WTC11 (cell line): ENCODE data around the gene MGAT3. TPM values are rescaled to one million over a fixed set of nuclear protein-coding genes. Genes with fewer than 3 reads are reported as not detected.

ENCODE experiments used
- ATAC-seq: fragments of 200-7000 bp; cut with Tn5 transposase; 2 replicates; pipeline ENCODE4 v1.10.0; 2021; ENCODE audit warnings: mild to moderate bottlenecking, moderate library complexity
- CTCF ChIA-PET: fragments of 300-600 bp; sonication (Branson Sonifier 250); formaldehyde crosslinking; loops from one replicate; lab custom pipeline; 2021; ENCODE audit warnings: antibody characterized with exemption; lab: Charles Lee
- POLR2A ChIA-PET: fragments of 350-600 bp; sonication (Branson Sonifier 250); formaldehyde crosslinking; loops from one replicate; lab custom pipeline; 2021; ENCODE audit warnings: antibody characterized with exemption; lab: Charles Lee
- DNase-seq: peaks from one replicate; pipeline ENCODE4 v3.0.0; 2021; ENCODE audit warnings: low spot score
- H3K27ac Mint-ChIP-seq: 2 replicates; pipeline ENCODE4 v1.8.0; 2021; ENCODE audit warnings: mixed read lengths
- H3K27me3 Mint-ChIP-seq: 2 replicates; pipeline ENCODE4 v1.8.0; 2021; ENCODE audit warnings: low read depth, mild to moderate bottlenecking, moderate library complexity, mixed read lengths
- H3K36me3 Mint-ChIP-seq: 2 replicates; pipeline ENCODE4 v1.8.0; 2021; ENCODE audit warnings: mixed read lengths
- H3K4me1 Mint-ChIP-seq: 2 replicates; pipeline ENCODE4 v1.8.0; 2022; ENCODE audit warnings: mixed read lengths
- H3K4me3 Mint-ChIP-seq: 2 replicates; pipeline ENCODE4 v1.8.0; 2021; ENCODE audit warnings: mild to moderate bottlenecking, moderate library complexity, mixed read lengths
- H3K9me3 Mint-ChIP-seq: 2 replicates; pipeline ENCODE4 v1.8.0; 2021; ENCODE audit warnings: mixed read lengths
- CREB1 ChIP-seq: sonication (generic); formaldehyde crosslinking; IDR thresholded peaks from 2 replicates; pipeline ENCODE4 v1.8.0; 2023; ENCODE audit warnings: mild to moderate bottlenecking, missing genetic modification reagents
- ETV6 ChIP-seq: sonication (generic); formaldehyde crosslinking; IDR thresholded peaks from 2 replicates; pipeline ENCODE4 v1.8.1; 2022; ENCODE audit warnings: mild to moderate bottlenecking, missing genetic modification reagents
- KAT7 ChIP-seq: sonication (generic); formaldehyde crosslinking; IDR thresholded peaks from 2 replicates; pipeline ENCODE4 v1.8.1; 2023; ENCODE audit warnings: missing genetic modification reagents, mild to moderate bottlenecking, borderline replicate concordance
- MYBL2 ChIP-seq: sonication (generic); formaldehyde crosslinking; IDR thresholded peaks from 2 replicates; pipeline ENCODE4 v1.8.1; 2023; ENCODE audit warnings: mild to moderate bottlenecking, moderate library complexity, missing genetic modification reagents
- NFE2L1 ChIP-seq: sonication (generic); formaldehyde crosslinking; IDR thresholded peaks from 2 replicates; pipeline ENCODE4 v1.8.1; 2023; ENCODE audit warnings: missing genetic modification reagents
- NR3C1 ChIP-seq: sonication (generic); formaldehyde crosslinking; conservative IDR thresholded peaks from 2 replicates; pipeline ENCODE4 v1.8.1; 2023; ENCODE audit warnings: low read depth, mild to moderate bottlenecking, missing genetic modification reagents
- SMAD4 ChIP-seq: sonication (generic); formaldehyde crosslinking; IDR thresholded peaks from 2 replicates; pipeline ENCODE4 v1.8.0; 2022; ENCODE audit warnings: mild to moderate bottlenecking, missing genetic modification reagents
- SP1 ChIP-seq: sonication (generic); formaldehyde crosslinking; conservative IDR thresholded peaks from 2 replicates; pipeline ENCODE4 v1.8.1; 2022; ENCODE audit warnings: missing genetic modification reagents
- ZBTB21 ChIP-seq: sonication (generic); formaldehyde crosslinking; IDR thresholded peaks from 2 replicates; pipeline ENCODE4 v1.8.1; 2023; ENCODE audit warnings: mild to moderate bottlenecking, missing genetic modification reagents, borderline replicate concordance
- ZNF121 ChIP-seq: sonication (generic); formaldehyde crosslinking; IDR thresholded peaks from 2 replicates; pipeline ENCODE4 v1.8.0; 2023; ENCODE audit warnings: missing genetic modification reagents
- ZNF263 ChIP-seq: sonication (generic); formaldehyde crosslinking; IDR thresholded peaks from 2 replicates; pipeline ENCODE4 v1.8.1; 2022; ENCODE audit warnings: low read depth, mild to moderate bottlenecking, moderate library complexity, missing genetic modification reagents
- ZNF416 ChIP-seq: fragments of 250-450 bp; sonication (Bioruptor Pico); IDR thresholded peaks from 2 replicates; pipeline ENCODE4 v1.9.0; 2021; ENCODE audit warnings: mild to moderate bottlenecking, inconsistent platforms
- total RNA-seq: library from RNA; stranded (reverse); gene quantifications from 3 replicates; pipeline ENCODE4 v1.2.3, GENCODE V29; 2021
- TF ChIP-seq, protein P1 (sequence below): sonication (generic); formaldehyde crosslinking; IDR thresholded peaks from 2 replicates; pipeline ENCODE4 v1.8.0; 2022; ENCODE audit warnings: mild to moderate bottlenecking, missing genetic modification reagents
- TF ChIP-seq, protein P2 (sequence below): sonication (generic); formaldehyde crosslinking; IDR thresholded peaks from 2 replicates; pipeline ENCODE4 v1.8.0; 2023; ENCODE audit warnings: mild to moderate bottlenecking, missing genetic modification reagents
- TF ChIP-seq, protein P3 (sequence below): fragments of 250-450 bp; sonication (Bioruptor Pico); conservative IDR thresholded peaks from 2 replicates; pipeline ENCODE4 v1.9.0; 2021; ENCODE audit warnings: mild to moderate bottlenecking
- TF ChIP-seq, protein P4 (sequence below): sonication (generic); formaldehyde crosslinking; IDR thresholded peaks from 2 replicates; pipeline ENCODE4 v1.8.1; 2022; ENCODE audit warnings: mild to moderate bottlenecking, moderate library complexity, missing genetic modification reagents
- TF ChIP-seq, protein P5 (sequence below): sonication (generic); formaldehyde crosslinking; IDR thresholded peaks from 2 replicates; pipeline ENCODE4 v1.8.1; 2023; ENCODE audit warnings: mild to moderate bottlenecking, missing genetic modification reagents, moderate library complexity
- TF ChIP-seq, protein P6 (sequence below): fragments of 200-600 bp; IDR thresholded peaks from 2 replicates; pipeline ENCODE4 v1.8.0; 2022; ENCODE audit warnings: antibody characterized with exemption

The MGAT3 gene
- total RNA-seq, 1 experiment from 2014 or later = 11.4 TPM

DNA sequence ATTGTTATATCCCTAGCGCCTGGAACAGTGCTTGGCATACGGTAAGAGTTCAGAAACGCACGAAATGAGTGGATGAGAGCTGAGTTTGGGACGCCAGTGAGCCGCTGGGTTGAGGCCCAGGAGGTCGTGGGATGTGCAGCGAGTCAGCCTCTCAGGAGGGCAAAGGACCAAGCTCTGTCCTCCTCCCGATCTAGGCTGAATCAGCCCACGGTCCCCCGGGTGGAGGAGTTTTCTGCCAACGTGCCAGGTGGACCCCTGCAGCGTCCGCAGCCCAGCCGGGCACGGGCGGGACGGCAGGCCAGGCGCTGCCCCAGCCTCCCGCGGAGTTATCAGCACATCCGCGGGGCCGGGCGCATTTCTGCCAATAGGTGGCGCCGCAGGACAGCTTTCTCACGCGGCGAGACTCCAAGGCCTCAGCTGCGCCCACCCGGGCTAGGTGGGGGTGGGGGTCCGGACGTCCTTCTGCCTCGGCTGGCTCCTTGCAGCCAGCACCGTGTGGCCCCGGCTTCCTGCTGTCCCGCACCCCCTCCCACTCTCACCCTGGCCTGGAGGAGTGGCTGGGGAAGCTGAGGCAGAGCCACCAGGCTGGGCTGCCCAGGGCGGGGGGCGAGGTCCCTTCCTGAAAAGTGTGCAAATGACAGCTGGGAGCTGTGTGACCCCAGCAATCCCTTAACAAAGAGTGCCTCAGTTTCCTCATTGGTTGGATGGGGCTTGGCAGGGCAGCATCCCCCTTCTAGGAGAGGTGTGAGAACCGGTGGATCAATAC, 78.0 kb downstream of the MGAT3 start (continued):
- TF ChIP-seq SMAD4 (no peak), ZNF416 (CRISPR knock-in tag) (no peak), MYBL2 (CRISPR knock-in tag) (no peak), ZNF263 (no peak), SP1 (peak; percentile 80)
- TF ChIP-seq, protein P1, sequence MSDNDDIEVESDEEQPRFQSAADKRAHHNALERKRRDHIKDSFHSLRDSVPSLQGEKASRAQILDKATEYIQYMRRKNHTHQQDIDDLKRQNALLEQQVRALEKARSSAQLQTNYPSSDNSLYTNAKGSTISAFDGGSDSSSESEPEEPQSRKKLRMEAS (CRISPR knock-in tag) = peak; percentile 47
- TF ChIP-seq, all 79 proteins: peak for 13

DNA sequence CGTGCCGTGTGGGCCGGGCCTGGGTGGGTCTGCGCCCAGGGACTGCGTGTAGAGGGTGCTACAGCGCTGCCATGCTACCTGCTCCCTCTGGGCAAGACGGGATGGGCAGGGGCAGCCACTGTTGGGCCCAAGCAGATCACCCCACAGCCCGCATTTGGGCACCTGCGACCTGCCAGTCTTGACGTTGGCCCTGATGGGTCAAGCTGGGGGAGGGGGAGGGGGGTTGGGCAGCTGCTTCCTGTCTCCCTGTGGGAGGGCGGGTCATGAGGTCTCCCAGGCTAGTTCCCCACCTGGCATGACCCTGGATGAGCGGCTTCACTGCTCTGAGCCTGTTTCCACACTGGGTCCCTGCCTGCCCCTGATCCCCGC, 78.5 kb downstream of the MGAT3 start:
- POLR2A ChIA-PET = interaction anchor here (1.0 to 1.3 kb wide), 3 partner anchors 15 to 509 kb away, joined by 3 to 4 read pairs (median 3); no protein-coding TSS in a partner anchor
- peaks cover 8% of the 10 kb centered on the region; the same call in 1 of the 2 replicates for H3K36me3 Mint-ChIP-seq

DNA sequence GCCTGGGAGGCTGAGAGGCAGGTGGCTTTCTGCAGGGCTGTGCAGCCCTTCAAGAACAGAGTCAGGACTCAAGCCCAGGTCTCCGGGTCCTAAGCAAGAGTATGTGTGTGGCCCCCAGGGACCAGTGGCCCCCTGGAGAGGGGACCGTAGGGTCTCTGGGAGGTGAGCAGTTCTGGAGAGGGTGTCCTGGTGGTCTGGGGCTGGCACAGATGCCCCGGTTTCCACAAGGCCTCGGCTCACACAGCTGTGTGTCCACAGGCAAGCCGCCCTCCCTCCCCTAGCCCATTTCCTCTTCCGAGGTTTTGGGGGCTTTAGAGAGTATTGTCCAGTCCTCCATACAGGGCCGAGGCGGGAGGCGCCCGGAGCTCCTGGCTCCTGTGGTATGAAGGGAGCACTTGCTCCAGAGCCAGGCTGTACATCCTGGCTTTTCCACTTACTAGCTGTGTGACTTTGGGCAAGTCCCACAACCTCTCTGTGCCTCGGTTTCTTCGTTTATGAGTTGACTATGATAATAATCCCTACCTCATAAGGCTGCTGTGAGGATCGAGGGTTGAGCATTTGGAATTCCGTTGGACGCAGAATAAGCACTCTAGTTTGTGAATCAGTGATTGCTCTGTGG, 79.1 kb downstream of the MGAT3 start:
- no peak overlapping the region for H3K4me3 Mint-ChIP-seq
- ATAC-seq (no peak), DNase-seq (no peak)
- H3K4me1 Mint-ChIP-seq = peaks cover 45% of the 10 kb centered on the region
- H3K36me3 Mint-ChIP-seq = peaks cover 8% of the 10 kb centered on the region; the same call in 1 of the 2 replicates
- CTCF ChIA-PET = interaction anchor here (0.6 to 3.0 kb wide), 35 partner anchors 9 to 588 kb away, joined by 3 to 35 read pairs (median 6); partner anchors contain the start of genes ATF4, CACNA1I, MIEF1 and TAB1
- POLR2A ChIA-PET = interaction anchor here (1.3 kb wide), 1 partner anchor 508 kb away, joined by 3 read pairs; no protein-coding TSS in a partner anchor
- peaks cover 3% of the 10 kb centered on the region; the same call in 1 of the 2 replicates for H3K27me3 Mint-ChIP-seq
- no peaks in the 10 kb centered on the region for H3K9me3 Mint-ChIP-seq
- no peak overlapping the region for H3K27ac Mint-ChIP-seq
- TF ChIP-seq CREB1 (CRISPR knock-in tag) (no peak), ZBTB21 (no peak)
- TF ChIP-seq, protein P2, sequence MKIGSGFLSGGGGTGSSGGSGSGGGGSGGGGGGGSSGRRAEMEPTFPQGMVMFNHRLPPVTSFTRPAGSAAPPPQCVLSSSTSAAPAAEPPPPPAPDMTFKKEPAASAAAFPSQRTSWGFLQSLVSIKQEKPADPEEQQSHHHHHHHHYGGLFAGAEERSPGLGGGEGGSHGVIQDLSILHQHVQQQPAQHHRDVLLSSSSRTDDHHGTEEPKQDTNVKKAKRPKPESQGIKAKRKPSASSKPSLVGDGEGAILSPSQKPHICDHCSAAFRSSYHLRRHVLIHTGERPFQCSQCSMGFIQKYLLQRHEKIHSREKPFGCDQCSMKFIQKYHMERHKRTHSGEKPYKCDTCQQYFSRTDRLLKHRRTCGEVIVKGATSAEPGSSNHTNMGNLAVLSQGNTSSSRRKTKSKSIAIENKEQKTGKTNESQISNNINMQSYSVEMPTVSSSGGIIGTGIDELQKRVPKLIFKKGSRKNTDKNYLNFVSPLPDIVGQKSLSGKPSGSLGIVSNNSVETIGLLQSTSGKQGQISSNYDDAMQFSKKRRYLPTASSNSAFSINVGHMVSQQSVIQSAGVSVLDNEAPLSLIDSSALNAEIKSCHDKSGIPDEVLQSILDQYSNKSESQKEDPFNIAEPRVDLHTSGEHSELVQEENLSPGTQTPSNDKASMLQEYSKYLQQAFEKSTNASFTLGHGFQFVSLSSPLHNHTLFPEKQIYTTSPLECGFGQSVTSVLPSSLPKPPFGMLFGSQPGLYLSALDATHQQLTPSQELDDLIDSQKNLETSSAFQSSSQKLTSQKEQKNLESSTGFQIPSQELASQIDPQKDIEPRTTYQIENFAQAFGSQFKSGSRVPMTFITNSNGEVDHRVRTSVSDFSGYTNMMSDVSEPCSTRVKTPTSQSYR (CRISPR knock-in tag) = no peak
- TF ChIP-seq, protein P3, sequence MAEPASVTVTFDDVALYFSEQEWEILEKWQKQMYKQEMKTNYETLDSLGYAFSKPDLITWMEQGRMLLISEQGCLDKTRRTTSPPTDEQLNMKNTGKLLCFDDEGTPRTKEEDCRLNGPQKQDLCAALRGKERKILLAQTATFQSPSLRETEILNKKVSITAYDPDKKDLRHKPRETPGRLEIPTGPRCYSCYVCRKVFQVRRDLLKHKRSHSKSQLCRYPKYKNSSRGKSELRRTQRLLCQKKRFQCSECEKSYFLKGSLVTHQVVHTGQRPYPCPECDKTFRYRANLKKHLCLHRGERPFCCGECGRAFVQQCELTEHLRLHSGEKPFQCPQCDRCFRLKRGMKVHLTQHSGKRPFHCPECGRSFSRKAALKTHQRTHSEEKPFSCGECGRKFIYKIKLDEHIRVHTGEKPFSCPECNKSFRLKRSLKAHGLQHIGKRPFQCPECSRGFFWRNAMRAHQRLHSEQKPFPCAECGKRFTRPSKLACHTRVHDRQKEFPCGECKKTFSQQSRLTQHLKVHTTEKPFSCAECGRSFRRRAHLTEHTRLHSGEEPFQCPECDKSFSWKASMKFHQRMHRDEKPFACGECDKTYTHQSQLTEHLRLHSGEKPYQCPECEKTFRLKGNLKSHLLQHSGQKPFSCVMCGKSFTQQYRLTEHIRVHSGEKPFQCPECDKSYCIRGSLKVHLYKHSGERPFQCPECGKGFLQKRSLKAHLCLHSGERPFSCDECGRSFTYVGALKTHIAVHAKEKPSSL (CRISPR knock-in tag) = no peak
- TF ChIP-seq, protein P4, sequence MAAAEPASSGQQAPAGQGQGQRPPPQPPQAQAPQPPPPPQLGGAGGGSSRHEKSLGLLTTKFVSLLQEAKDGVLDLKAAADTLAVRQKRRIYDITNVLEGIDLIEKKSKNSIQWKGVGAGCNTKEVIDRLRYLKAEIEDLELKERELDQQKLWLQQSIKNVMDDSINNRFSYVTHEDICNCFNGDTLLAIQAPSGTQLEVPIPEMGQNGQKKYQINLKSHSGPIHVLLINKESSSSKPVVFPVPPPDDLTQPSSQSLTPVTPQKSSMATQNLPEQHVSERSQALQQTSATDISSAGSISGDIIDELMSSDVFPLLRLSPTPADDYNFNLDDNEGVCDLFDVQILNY = no peak

More for the DNA sequence above, 78.5 kb downstream of the MGAT3 start:
- CTCF ChIA-PET = interaction anchor here (0.6 to 3.0 kb wide), 48 partner anchors 8 to 589 kb away, joined by 3 to 35 read pairs (median 5); partner anchors contain the start of genes ATF4, CACNA1I, MIEF1 and TAB1
- H3K9me3 Mint-ChIP-seq = no peaks in the 10 kb centered on the region
- ATAC-seq (peak; percentile 1; the same call in 1 of the 2 replicates), DNase-seq (peak; percentile 41)
- peak overlapping the region; percentile 39 for H3K4me3 Mint-ChIP-seq
- H3K27me3 Mint-ChIP-seq = peaks cover 3% of the 10 kb centered on the region; the same call in 1 of the 2 replicates
- peaks cover 50% of the 10 kb centered on the region for H3K4me1 Mint-ChIP-seq
- no peak overlapping the region for H3K27ac Mint-ChIP-seq
- TF ChIP-seq ETV6 (no peak), NFE2L1 (CRISPR knock-in tag) (no peak), KAT7 (CRISPR knock-in tag) (no peak), SP1 (no peak), ZNF121 (CRISPR knock-in tag) (0 out of 2 replicates have a peak, but pooled peaks have one; percentile 33), ZNF263 (no peak), NR3C1 (CRISPR knock-in tag) (no peak)
- TF ChIP-seq, protein P4 = 0 out of 2 replicates have a peak, but pooled peaks have one; percentile 13
- TF ChIP-seq, protein P5, sequence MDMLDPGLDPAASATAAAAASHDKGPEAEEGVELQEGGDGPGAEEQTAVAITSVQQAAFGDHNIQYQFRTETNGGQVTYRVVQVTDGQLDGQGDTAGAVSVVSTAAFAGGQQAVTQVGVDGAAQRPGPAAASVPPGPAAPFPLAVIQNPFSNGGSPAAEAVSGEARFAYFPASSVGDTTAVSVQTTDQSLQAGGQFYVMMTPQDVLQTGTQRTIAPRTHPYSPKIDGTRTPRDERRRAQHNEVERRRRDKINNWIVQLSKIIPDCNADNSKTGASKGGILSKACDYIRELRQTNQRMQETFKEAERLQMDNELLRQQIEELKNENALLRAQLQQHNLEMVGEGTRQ (CRISPR knock-in tag) = peak; percentile 46; the same call in 1 of the 2 replicates
- TF ChIP-seq, protein P6, sequence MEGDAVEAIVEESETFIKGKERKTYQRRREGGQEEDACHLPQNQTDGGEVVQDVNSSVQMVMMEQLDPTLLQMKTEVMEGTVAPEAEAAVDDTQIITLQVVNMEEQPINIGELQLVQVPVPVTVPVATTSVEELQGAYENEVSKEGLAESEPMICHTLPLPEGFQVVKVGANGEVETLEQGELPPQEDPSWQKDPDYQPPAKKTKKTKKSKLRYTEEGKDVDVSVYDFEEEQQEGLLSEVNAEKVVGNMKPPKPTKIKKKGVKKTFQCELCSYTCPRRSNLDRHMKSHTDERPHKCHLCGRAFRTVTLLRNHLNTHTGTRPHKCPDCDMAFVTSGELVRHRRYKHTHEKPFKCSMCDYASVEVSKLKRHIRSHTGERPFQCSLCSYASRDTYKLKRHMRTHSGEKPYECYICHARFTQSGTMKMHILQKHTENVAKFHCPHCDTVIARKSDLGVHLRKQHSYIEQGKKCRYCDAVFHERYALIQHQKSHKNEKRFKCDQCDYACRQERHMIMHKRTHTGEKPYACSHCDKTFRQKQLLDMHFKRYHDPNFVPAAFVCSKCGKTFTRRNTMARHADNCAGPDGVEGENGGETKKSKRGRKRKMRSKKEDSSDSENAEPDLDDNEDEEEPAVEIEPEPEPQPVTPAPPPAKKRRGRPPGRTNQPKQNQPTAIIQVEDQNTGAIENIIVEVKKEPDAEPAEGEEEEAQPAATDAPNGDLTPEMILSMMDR = no peak
